T-helper 22 cell (primary cell): ENCODE data around the gene FGGY.
A peak's percentile ranks its signal among the peaks of the same experiment; 100 is the strongest.

Source experiments
- DNase-seq: peaks from one replicate; pipeline ENCODE4 v3.0.0-alpha.2; 2020; ENCODE audit warnings: low read depth

Gene FGGY

GRCh38 chr1:59738591-59739015 is 441.7 kb downstream of the FGGY start:
- DNase-seq, result no peak

DNA sequence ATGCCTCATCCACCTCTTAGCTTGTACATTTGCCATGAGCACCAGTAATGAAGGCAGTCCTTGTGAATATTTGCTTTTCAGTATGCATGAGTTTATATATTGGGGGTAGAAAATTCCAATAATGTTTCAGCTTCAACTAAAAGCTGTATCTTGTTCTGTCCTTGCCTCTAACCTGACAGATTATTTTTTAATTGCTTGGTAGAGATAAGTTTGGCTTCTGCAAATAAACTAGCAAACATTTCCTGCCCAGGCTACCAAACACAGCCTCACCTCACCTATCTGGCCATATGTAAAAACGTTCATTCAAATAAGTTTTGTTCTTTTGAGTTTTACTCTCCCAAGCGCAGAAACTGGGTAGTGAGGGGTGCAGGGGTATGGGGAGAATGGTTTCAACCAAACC is 442.2 kb downstream of the FGGY start:
- no peak for DNase-seq

- DNase-seq, result no peak
Measured at GRCh38 chr1:59742526-59742925, 445.6 kb downstream of the FGGY start.

- no peak for DNase-seq
Measured at GRCh38 chr1:59743324-59744091, 446.6 kb downstream of the FGGY start.

GRCh38 chr1:59747420-59748024 is 450.6 kb downstream of the FGGY start:
- DNase-seq, result no peak

- DNase-seq, result no peak
Measured at GRCh38 chr1:59748123-59748522, 451.2 kb downstream of the FGGY start.

DNA sequence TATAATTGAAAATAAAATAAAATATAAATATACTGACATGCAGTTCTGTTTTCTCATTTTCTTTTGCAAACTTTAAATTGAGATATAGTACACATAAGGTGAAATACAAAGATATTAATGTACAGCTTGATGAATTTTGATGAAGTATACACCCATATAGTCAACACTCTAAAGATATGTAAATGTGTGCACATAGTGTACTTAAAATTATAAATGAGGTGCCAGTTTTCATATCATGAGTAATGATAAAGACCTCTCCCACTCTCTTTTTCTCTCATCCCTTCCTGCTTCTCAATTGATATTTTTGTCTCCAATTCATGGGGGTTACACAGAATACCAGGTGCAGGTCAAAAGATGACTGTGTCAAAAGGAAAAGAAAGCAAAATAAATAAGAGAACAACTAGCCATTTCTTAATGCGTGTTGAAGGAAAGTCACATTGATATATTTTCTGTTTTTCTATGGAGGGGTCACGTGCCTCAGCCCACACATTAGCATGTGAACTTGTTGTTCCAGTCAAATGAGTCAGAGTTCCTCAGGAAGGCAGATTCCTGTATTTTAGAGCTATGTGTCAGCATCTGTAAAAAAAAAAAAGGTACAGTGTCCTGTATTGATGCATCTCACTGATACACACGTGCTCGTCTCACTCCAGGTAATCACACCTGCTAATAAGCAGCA is 453.6 kb downstream of the FGGY start:
- no peak for DNase-seq

GRCh38 chr1:59751004-59751395 is 454.1 kb downstream of the FGGY start:
- no peak for DNase-seq

DNA sequence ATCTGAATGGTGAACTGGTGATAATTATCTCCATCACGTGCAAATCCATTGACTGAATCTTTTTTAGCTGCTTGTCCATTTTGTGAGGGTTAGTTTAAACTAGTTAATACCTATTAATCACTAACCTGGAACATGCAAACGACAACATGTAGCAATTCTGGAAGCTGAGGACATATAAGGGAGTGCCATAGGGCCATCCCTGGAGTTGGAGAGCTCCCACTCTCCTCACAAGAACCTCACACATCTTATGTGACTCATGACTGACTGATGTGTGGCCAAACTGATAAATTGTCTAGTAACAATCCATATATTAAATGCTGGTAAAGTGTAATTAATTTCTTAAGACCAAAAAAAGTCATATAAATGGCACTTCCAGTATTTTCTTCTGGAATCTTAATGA is 454.9 kb downstream of the FGGY start:
- DNase-seq, result no peak

GRCh38 chr1:59752556-59753414 is 455.9 kb downstream of the FGGY start:
- DNase-seq, result no peak

DNA sequence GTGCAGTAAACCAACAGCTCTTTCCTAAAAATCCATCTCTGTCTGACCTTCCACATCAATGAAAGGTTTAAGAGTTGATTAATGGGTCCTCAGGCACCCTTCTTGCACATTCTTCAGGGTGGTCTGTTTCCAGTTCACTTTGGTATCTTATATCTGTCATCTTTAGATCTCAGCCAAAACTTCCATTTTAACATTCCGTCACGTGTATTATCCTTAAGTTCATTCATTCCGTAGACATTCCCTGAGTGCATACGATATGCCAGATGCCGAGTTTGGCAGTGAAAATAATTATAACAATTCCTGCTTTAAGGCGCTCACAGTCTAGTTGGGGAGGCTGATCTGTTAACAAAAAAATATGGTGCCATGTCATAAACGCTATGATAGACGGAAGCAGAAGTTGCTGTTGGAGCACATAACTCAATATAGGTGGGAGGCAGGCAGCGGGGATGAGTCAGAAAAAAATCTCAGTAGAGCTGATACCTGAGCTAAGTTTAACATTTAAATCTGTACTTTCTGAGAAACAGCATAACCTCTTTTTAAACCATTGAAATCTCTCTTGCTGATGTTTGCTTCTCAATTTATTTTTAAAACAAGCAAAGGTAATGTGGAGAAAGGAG is 458.3 kb downstream of the FGGY start:
- no peak for DNase-seq

DNA sequence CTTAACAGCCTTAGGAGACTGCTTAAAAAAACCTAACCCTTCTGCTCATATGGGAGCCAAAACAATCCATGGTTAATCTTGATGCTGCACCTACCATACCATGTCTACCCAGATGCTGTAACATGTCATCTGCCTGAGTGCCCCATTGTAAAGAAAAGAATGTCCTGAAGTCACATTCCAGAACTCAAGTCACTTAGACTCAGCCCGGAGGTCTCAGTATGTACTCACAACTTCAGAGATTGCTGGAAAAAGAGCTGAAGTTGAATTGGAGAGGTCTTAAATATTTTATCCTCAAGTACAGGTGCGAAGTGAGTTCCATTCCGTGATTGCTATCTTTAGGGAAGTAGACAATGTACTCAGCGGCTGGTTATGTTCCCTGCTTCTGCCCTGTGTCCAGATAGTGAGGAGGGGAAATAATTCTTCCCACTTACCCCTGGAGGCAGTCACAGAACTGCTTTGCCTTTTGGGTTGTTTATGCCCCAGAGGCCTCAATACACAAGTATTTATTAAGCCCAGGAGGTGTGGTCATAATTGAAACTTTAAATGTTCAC is 460.4 kb downstream of the FGGY start:
- DNase-seq, result no peak

DNA sequence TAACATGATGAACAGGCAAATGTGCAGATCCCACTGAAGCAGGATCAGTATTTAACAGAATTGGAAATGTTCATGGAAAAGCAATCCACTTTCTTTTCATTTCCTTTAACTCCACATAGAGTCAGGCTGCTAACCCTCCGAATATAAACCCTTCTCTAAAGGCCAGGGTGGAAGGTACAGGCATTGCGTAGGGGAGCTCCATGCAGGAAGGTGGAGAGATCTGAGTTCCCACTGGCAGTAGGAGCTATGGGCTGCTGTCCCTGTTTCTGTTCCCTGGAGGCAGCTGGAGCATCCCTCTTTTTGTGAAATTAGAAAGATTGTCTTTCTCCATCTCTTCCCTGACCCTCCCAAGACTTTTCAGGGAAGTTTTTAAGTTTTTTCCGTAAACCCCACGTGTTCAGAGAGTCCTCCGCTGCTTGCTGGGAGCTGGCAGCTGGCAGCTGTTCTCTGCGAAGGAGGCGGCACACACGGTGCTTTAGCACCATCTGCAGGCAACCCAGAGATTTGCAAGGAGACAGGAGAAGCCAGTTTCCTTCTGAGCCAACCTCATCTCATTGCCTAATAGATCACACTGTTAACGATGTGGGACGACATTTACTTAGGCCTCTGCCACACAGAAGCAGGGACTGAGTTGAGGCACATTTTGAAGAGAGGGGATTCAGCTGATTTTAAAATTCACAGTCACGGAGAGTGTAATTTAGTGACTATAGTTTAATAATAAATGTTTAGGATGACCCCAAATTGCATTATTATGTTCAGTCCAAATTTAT is 462.4 kb downstream of the FGGY start:
- peak; percentile 25 for DNase-seq

DNA sequence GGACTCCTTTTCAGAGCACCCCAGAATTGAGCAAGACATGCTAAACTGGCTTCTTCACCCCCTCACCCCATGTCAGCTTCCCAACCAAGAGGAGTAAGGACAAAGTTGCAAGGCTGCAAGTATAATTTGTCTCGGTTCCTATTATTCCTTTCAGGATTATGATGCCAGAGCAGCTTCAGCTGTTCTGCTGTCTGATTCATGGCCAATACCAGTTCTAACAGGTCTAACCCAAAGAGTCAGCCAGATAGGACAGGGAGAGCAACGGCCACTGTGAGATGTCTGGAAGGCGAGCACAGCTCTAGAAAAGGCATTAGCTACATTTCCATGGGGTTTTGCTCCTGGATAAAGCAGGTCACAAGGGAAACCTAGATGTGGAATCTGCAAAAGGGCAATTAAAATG is 464.5 kb downstream of the FGGY start:
- no peak for DNase-seq

DNA sequence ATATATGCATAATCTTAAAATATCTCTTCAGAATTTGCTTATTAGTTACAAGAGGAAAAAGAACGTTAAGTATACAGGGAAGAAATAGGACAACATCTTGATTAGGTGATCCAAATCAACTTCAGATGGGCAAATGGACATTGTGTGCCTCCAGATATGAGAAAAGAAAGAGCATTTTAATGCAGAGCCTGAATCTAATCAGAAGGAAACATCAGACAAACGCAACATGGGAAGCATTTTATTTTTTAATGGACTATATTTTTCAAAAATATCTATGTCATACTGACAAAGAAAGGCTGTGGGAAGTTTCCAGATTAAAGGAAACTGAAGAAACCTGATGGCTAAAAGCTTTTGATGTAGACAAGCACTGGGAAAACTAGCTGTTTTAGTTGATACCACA is 466.5 kb downstream of the FGGY start:
- DNase-seq, result no peak

- DNase-seq, result no peak
Measured at GRCh38 chr1:59765011-59765730, 468.3 kb downstream of the FGGY start.

DNA sequence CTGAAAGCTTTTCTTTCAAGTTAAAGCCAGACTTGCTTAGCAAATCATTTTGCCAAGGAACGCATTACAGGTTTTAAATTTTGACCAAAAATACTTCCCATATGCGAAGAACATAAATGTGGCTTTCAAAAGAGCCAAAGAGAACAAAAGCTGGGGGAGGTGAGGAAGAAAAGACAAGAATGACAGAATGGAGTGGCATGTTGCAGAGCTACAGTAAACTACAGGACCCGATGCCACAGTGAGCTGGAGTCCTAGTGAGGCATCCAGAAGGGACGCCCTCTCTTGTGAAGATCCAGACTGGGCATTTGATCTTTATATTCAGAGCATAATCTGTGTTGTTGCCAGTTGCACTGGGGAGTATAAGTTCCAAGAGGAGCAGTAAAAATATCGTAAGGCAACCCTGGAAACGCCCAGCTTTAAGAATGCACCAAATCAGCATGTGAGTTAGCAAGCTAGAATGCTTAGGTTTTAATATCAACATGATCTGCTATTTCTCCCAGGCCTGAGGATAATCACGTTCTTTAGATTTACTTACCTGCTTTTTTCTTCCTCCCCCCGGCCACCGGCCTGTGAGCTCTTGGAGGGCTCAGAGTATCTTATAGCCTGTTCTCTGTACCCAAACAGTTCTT is 469.4 kb downstream of the FGGY start:
- no peak for DNase-seq

DNA sequence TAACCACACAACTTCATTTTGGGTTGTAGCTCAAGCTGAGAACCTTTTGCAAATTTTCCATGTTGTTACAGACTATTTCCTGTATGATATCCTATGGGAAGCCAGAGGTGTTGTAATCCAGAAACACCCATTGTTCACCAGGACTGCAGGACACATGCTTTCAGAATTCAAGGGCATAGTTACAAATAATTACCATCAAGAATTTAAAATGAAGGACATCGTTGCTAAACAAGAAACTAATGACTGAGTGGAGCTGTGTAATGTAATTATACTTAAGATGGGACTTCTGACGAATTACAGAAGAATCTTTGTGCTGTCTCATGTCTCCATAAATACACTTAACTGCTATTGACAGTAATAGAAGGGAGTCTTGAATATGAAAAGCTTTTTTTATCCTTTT is 470.2 kb downstream of the FGGY start:
- DNase-seq, result no peak
